Measurements from ENCODE around the gene SFXN2. TPM values are rescaled to one million over a fixed set of nuclear protein-coding genes. Genes with fewer than 3 reads are reported as not detected.
A peak's percentile ranks its signal among the peaks of the same experiment; 100 is the strongest.

SFXN2 gene
- polyA plus RNA-seq, 2 of the 4 experiments (the other 2 are of a cell fraction), result 5.6 to 7.4 TPM

GRCh38 chr10:102752934-102753664 lies 38.7 kb downstream of the SFXN2 start (continued):
- TF ChIP-seq CTCF (IDR thresholded peaks at IDR 0.05), result peak; percentile 58

- no peak overlapping the region for H3K4me3 ChIP-seq
- ATAC-seq, result no peak
- no peak for DNase-seq (ENCODE audit: low read depth in 1 of 2, low spot score in 1 of 2)
- WGBS (ENCODE audit: missing lambda C conversion rate), result 77% methylated on average over 1 of the region's 1 CpG
- H3K4me2 ChIP-seq, result peak overlapping the region; percentile 25; the same call in 2 of the 3 replicates
- POLR2A ChIA-PET, result no interaction called here
- CTCF ChIA-PET, result interaction anchor here (0.6 to 3.3 kb wide), 20 partner anchors 10 to 732 kb away, joined by 3 to 14 read pairs (median 4); partner anchors contain the start of gene WBP1L
- no peak overlapping the region for H3K27ac ChIP-seq
- FAIRE-seq, result no peak
- H3K9me3 ChIP-seq, result no peaks in the 10 kb centered on the region
- peaks cover 9% of the 10 kb centered on the region for H3K4me1 ChIP-seq
- TF ChIP-seq JUN (IDR thresholded peaks at IDR 0.05), result no peak
- TF ChIP-seq GATA3 (IDR thresholded peaks at IDR 0.05; ENCODE audit: borderline replicate concordance), result no peak
- TF ChIP-seq NFE2L2 (conservative IDR thresholded peaks at IDR 0.05; ENCODE audit: low read length), result no peak
- TF ChIP-seq ESRRA (IDR thresholded peaks at IDR 0.05; ENCODE audit: borderline replicate concordance, low read length), result no peak
- no peak for TF ChIP-seq FOSL2 (IDR thresholded peaks at IDR 0.05)
- TF ChIP-seq FOSL2 (CRISPR knock-in tag; IDR thresholded peaks at IDR 0.05), result no peak
- no peak for TF ChIP-seq KDM1A (IDR thresholded peaks at IDR 0.05; ENCODE audit: low read depth)
- no peak for TF ChIP-seq CHD2 (IDR thresholded peaks at IDR 0.05; ENCODE audit: low read length, partially characterized antibody)
- TF ChIP-seq NPAS2 (CRISPR knock-in tag; IDR thresholded peaks at IDR 0.05; ENCODE audit: borderline replicate concordance), result no peak
- no peak for TF ChIP-seq EP300 (IDR thresholded peaks at IDR 0.05)
- TF ChIP-seq FOXS1 (CRISPR knock-in tag; IDR thresholded peaks at IDR 0.05), result no peak
- TF ChIP-seq HDAC2 (IDR thresholded peaks at IDR 0.05), result no peak
- TF ChIP-seq MAFK (IDR thresholded peaks at IDR 0.05; ENCODE audit: partially characterized antibody), result no peak
- TF ChIP-seq CBX2 (IDR thresholded peaks at IDR 0.05; ENCODE audit: borderline replicate concordance, low read depth), result no peak
- TF ChIP-seq RAD21 (conservative IDR thresholded peaks at IDR 0.05 in 1 of 2, IDR thresholded peaks at IDR 0.05 in 1 of 2), result no peak
- no peak for TF ChIP-seq HOXB13 (CRISPR knock-in tag; IDR thresholded peaks at IDR 0.05; ENCODE audit: low read depth)
- TF ChIP-seq ATOH8 (CRISPR knock-in tag; IDR thresholded peaks at IDR 0.05; ENCODE audit: low read depth), result no peak
Observed at GRCh38 chr10:102753718-102754117, 39.3 kb downstream of the SFXN2 start.

GRCh38 chr10:102757323-102757722 lies 42.9 kb downstream of the SFXN2 start:
- Histone ChIP-seq H3K4me2 (no peak overlapping the region), H3K4me3 (no peak overlapping the region), H3K4me1 (peaks cover 9% of the 10 kb centered on the region), H3K27ac (no peak overlapping the region), H3K9me3 (no peaks in the 10 kb centered on the region)
- FAIRE-seq, result no peak
- CTCF ChIA-PET, result interaction anchor here (0.9 to 1.5 kb wide), 2 partner anchors 55 to 59 kb away, joined by 3 to 4 read pairs; no protein-coding TSS in a partner anchor
- WGBS (ENCODE audit: missing lambda C conversion rate), result 97% methylated on average over 6 of the region's 6 CpGs
- peak in 1 of 2 experiments; percentile 47; a peak in 1 of 6 replicates for ATAC-seq
- DNase-seq (ENCODE audit: low read depth in 1 of 2, low spot score in 1 of 2), result no peak
- POLR2A ChIA-PET, result no interaction called here
- TF ChIP-seq FOXS1 (CRISPR knock-in tag; IDR thresholded peaks at IDR 0.05) (no peak), EP300 (IDR thresholded peaks at IDR 0.05) (no peak), USF2 (IDR thresholded peaks at IDR 0.05) (no peak), FOSL2 (IDR thresholded peaks at IDR 0.05) (no peak), FOSL2 (CRISPR knock-in tag; IDR thresholded peaks at IDR 0.05) (no peak), HMGXB4 (CRISPR knock-in tag; IDR thresholded peaks at IDR 0.05; ENCODE audit: borderline replicate concordance) (no peak), RNF2 (IDR thresholded peaks at IDR 0.05; ENCODE audit: borderline replicate concordance, low read depth) (no peak), RARB (CRISPR knock-in tag; IDR thresholded peaks at IDR 0.05) (no peak), ZNF302 (CRISPR knock-in tag; IDR thresholded peaks at IDR 0.05) (no peak), ELK1 (IDR thresholded peaks at IDR 0.05; ENCODE audit: low read depth, low read length) (no peak), JUNB (IDR thresholded peaks at IDR 0.05) (no peak), NFE2L2 (conservative IDR thresholded peaks at IDR 0.05; ENCODE audit: low read length) (no peak), MAX (IDR thresholded peaks at IDR 0.05) (no peak), JUN (IDR thresholded peaks at IDR 0.05) (no peak), KDM5A (IDR thresholded peaks at IDR 0.05) (no peak), BHLHE40 (IDR thresholded peaks at IDR 0.05; ENCODE audit: low read depth, low read length) (no peak), MAFK (IDR thresholded peaks at IDR 0.05; ENCODE audit: partially characterized antibody) (no peak), PHF8 (IDR thresholded peaks at IDR 0.05; ENCODE audit: borderline replicate concordance, low read depth) (no peak)
